GM19438 (cell line): ENCODE results near the gene SNRPA1.

Experiments
- ATAC-seq: cut with Tn5 transposase; IDR thresholded peaks from one replicate; pipeline ENCODE4 v1.9.1; 2021; ENCODE audit warnings: low read depth; ENCODE audit not compliant: unreplicated experiment

Gene SNRPA1

GRCh38 chr15:101244036-101244781 is 50.8 kb downstream of the SNRPA1 start:
- no peak for ATAC-seq

GRCh38 chr15:101243420-101243819 is 51.6 kb downstream of the SNRPA1 start:
- ATAC-seq = no peak

GRCh38 chr15:101242999-101243336 is 52.1 kb downstream of the SNRPA1 start:
- no peak for ATAC-seq

- ATAC-seq = peak; percentile 82
Observed at GRCh38 chr15:101242160-101242998, 52.7 kb downstream of the SNRPA1 start.

- ATAC-seq = no peak
Observed at GRCh38 chr15:101240358-101240757, 54.7 kb downstream of the SNRPA1 start.

GRCh38 chr15:101239724-101240136 is 55.3 kb downstream of the SNRPA1 start:
- ATAC-seq = no peak

GRCh38 chr15:101237251-101237650 is 57.8 kb downstream of the SNRPA1 start:
- ATAC-seq = no peak

- ATAC-seq = no peak
Observed at GRCh38 chr15:101233651-101234280, 61.3 kb downstream of the SNRPA1 start.

- no peak for ATAC-seq
Observed at GRCh38 chr15:101232677-101233076, 62.4 kb downstream of the SNRPA1 start.
